ENCODE data around the gene IGFBP5.

The IGFBP5 gene, protein sequence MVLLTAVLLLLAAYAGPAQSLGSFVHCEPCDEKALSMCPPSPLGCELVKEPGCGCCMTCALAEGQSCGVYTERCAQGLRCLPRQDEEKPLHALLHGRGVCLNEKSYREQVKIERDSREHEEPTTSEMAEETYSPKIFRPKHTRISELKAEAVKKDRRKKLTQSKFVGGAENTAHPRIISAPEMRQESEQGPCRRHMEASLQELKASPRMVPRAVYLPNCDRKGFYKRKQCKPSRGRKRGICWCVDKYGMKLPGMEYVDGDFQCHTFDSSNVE

DNA sequence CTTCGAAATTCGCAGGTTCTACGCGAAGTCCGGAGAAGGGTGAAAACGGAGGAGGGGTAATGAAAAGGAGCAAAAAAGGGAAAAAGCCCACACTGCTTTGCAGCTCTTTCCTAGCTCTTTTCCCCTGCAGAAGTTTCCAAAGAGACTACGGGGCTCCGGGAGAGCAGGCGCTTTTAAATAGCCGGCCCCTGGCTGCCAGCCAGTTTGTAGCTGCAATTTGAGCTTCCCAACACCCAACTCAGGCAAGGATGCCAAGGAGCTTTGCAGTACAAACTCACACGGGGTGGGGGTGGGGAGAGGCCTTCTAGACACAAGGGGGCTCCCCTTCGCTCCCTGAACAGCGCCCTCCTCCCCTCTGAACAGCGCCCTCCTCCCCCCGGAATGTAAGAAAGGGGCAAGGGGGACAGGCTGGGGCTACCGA lies at the start of gene IGFBP5:
IGFBP5 (minus strand) TSS at position 149 of the 421 bp plus-strand sequence. CDS start 774 bp downstream, outside the sequence.
- DNase-seq (ENCODE audit: extremely low spot score) = no peak
- CTCF ChIA-PET = interaction anchor here (0.7 to 2.7 kb wide), 3 partner anchors 11 to 815 kb away, joined by 3 to 11 read pairs (median 4); no protein-coding TSS in a partner anchor
- TF ChIP-seq, protein P1, sequence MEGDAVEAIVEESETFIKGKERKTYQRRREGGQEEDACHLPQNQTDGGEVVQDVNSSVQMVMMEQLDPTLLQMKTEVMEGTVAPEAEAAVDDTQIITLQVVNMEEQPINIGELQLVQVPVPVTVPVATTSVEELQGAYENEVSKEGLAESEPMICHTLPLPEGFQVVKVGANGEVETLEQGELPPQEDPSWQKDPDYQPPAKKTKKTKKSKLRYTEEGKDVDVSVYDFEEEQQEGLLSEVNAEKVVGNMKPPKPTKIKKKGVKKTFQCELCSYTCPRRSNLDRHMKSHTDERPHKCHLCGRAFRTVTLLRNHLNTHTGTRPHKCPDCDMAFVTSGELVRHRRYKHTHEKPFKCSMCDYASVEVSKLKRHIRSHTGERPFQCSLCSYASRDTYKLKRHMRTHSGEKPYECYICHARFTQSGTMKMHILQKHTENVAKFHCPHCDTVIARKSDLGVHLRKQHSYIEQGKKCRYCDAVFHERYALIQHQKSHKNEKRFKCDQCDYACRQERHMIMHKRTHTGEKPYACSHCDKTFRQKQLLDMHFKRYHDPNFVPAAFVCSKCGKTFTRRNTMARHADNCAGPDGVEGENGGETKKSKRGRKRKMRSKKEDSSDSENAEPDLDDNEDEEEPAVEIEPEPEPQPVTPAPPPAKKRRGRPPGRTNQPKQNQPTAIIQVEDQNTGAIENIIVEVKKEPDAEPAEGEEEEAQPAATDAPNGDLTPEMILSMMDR (IDR thresholded peaks at IDR 0.05; ENCODE audit: control extremely low read depth, extremely low read depth, low read depth, missing control alignments) = no peak
- POLR2A ChIA-PET = no interaction called here

DNA sequence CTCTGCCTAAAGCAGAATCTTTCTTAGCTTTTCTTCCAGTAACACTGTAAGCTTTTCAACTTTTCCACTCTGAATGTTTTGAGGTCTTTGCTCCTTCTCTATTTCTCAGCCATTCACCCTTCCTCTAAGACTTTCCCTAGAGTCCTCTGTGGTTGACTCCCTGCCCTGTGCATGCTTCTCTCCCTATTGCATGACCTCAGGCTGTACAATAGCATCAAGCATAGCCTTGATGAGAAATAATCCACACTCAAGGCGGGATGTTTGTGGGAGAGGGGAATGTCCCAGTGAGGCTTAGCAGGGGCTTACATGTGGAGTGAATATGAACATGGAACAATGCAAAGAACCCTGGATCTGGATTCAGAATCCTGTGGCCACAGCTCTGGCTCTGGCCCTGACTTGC lies 48.4 kb upstream of the IGFBP5 start:
- ChIA-PET POLR2A (no interaction called here), CTCF (interaction anchor here (0.7 to 1.4 kb wide), 2 partner anchors 12 to 906 kb away, joined by 3 to 4 read pairs; no protein-coding TSS in a partner anchor)
- no peak for DNase-seq (ENCODE audit: extremely low spot score)
- TF ChIP-seq, protein P1 (IDR thresholded peaks at IDR 0.05; ENCODE audit: control extremely low read depth, extremely low read depth, low read depth, missing control alignments) = no peak

DNA sequence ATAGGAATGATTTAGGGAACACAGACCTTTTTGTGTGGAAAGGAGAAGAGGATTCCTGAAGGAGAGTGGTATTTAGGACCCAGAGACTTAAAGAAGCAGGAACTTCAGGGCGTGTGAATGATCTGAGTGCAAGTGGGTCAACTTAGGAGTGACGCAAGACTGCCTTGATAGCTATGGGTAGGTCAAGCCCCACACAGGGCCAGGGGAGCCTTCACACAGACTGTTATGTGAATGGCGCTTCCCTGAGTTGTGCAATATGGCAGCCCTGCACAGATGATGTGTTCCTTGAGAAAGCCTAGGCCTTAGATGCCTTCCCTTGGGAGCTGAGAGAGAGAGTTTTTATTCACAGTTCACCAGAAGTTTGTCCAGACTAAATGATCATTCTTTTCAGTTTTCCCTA lies 47.1 kb upstream of the IGFBP5 start:
- ChIA-PET CTCF (interaction anchor here (0.8 kb wide), 1 partner anchor 424 kb away, joined by 3 read pairs; no protein-coding TSS in a partner anchor), POLR2A (no interaction called here)
- no peak for DNase-seq (ENCODE audit: extremely low spot score)
- TF ChIP-seq, protein P1 (IDR thresholded peaks at IDR 0.05; ENCODE audit: control extremely low read depth, extremely low read depth, low read depth, missing control alignments) = no peak

DNA sequence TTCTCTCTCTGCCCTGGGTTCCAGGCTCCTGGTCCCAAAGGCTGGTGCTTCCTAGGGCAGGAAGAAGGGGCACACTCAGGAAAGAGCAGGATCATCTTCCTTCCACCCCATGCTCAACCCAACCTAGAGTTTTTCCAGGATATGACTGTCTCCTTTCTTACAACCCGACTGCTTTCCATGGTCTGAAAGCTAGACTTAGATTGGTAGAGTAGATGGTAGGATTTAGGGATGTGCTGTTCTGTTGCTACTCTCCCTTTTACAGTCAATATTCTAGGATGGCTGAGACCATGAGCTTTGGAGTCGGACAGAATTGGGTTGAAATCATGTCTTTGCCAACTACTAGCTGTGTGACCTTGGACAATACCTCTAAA lies 45.9 kb upstream of the IGFBP5 start:
- DNase-seq (ENCODE audit: extremely low spot score) = no peak
- POLR2A ChIA-PET = no interaction called here
- TF ChIP-seq, protein P1 (IDR thresholded peaks at IDR 0.05; ENCODE audit: control extremely low read depth, extremely low read depth, low read depth, missing control alignments) = no peak
- CTCF ChIA-PET = interaction anchor here (0.8 kb wide), 1 partner anchor 43 kb away, joined by 3 read pairs; no protein-coding TSS in a partner anchor

DNA sequence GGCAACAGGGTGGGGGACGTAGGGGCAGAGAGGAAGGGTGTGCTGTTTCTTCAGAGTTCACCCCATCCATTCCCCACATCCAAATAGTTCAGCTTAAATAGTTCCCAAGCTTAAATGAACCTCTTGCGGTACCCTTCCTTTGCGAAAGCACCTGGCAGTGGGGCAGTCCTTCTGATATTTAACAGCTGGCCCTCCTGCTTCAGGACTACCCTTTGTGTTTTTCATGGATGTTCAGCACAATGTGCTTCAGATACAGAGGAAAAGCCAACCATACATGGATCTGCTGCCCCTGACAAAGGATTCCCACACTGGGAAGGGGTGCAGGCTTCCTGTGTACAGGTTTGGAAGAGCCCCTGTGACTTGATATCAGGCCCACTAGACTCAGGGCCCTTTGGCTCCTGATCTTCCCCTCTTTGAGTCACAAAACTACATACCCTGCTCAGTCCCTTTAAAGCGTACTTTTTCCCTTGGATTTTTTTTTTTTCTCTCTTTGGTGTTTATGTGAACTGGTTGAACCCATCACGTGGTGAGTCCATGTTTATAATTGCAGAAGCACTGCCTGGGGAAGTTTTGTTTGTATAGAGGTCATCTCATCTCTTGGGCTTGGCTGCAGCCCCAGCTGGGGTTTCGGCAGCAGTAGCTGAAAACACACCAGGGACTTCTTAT lies 45.3 kb upstream of the IGFBP5 start:
- ChIA-PET POLR2A (no interaction called here), CTCF (no interaction called here)
- DNase-seq (ENCODE audit: extremely low spot score) = no peak
- TF ChIP-seq, protein P1 (IDR thresholded peaks at IDR 0.05; ENCODE audit: control extremely low read depth, extremely low read depth, low read depth, missing control alignments) = no peak

DNA sequence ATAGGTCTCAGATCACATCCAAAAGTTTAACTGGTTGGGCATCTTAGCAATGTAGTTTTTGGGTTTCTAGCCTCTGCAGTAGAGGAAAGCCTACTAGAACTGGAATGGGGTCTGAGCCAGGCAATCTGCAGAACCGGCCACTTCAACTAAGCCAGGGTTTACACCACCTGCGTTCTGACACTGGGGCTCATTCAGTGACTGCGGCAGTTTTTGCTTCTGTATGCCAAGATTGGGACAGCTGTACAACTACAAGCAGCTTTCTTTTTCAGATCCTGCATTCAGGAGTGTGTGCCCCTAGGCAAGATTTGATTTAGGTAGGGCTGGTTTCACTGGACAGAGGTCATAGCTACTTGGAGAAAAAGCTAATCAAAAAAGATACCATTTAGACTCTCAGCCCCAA lies 43.7 kb upstream of the IGFBP5 start:
- CTCF ChIA-PET = interaction anchor here (0.7 kb wide), 1 partner anchor 16 kb away, joined by 3 read pairs; no protein-coding TSS in a partner anchor
- DNase-seq (ENCODE audit: extremely low spot score) = no peak
- TF ChIP-seq, protein P1 (IDR thresholded peaks at IDR 0.05; ENCODE audit: control extremely low read depth, extremely low read depth, low read depth, missing control alignments) = no peak
- POLR2A ChIA-PET = no interaction called here
